ENCODE measurements around the gene GDI2.
A peak's percentile ranks its signal among the peaks of the same experiment; 100 is the strongest.
"Not testable (repeated sequence)": the region's sequence is repeated elsewhere in the genome, so short reads cannot be mapped to it uniquely, and the experiment has no call there.

GDI2 gene

DNA sequence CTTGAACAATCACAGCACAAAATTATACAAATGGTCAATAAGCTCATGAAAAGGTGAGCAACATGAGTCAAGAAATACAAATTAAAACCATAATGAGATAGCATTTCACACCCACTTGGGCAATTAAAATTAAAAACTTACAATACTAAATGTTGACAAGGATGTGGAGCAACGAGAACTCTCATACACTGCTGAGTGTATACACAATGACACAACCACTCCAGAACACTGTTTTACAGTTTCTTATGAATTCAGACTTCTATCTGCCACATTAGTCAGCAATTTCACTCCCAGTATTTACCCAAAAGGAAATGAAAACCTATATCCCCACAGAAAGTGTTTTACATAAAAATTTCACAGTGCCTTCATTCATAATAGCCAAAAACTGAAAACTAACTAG is 31.1 kb downstream of the GDI2 start:
- no peak for DNase-seq (ENCODE audit: low read depth in 2 of 2)

DNA sequence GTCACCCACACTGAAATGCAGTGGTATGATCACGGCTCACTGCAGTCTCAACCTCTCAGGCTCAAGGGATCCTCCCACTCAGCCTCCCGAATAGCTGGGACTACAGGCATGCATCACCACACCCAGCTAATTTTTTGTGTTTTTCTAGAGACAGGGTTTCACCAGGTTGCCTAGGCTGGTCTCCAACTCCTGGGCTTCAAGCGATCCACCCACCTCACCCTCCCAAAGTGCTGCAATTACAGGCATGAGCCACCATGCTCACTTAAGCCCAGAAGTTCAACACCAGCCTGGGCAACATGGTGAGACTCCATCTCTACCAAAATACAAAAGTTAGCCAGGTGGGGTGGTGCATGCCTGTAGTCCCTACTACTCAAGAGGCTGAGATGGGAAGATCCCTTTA is 33.5 kb downstream of the GDI2 start:
- DNase-seq (ENCODE audit: low read depth in 2 of 2), result no peak

DNA sequence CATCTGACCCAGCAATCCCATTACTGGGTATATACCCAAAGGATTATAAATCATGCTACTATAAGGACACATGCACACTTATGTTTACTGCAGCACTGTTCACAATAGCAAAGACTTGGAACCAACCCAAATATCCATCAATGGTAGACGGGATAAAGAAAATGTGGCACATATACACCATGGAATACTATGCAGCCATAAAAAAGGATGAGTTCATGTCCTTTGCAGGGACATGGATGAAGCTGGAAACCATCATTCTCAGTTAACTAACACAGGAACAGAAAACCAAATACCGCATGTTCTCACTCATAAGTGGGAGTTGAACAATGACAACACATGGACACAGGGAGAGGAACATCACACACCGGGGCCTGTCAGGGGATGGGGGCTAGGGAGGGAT is 35.5 kb downstream of the GDI2 start:
- not testable (repeated sequence) for DNase-seq (ENCODE audit: low read depth in 2 of 2)

DNA sequence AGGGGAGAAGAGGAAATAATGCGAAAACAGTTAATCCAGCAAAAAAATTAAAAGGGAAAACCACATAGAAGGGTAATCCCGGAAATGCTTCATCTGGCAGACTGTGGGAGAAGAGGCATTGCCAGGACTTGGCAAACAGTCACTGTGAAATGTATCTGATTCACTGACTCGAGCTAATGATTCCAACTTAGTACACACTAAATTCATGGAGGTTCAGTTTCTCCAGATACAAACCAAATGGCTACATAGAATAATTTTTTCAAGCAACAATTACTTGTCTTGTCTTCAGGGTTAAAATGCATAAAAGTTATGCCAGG is 36.4 kb downstream of the GDI2 start:
- DNase-seq (ENCODE audit: low read depth in 2 of 2), result no peak

DNA sequence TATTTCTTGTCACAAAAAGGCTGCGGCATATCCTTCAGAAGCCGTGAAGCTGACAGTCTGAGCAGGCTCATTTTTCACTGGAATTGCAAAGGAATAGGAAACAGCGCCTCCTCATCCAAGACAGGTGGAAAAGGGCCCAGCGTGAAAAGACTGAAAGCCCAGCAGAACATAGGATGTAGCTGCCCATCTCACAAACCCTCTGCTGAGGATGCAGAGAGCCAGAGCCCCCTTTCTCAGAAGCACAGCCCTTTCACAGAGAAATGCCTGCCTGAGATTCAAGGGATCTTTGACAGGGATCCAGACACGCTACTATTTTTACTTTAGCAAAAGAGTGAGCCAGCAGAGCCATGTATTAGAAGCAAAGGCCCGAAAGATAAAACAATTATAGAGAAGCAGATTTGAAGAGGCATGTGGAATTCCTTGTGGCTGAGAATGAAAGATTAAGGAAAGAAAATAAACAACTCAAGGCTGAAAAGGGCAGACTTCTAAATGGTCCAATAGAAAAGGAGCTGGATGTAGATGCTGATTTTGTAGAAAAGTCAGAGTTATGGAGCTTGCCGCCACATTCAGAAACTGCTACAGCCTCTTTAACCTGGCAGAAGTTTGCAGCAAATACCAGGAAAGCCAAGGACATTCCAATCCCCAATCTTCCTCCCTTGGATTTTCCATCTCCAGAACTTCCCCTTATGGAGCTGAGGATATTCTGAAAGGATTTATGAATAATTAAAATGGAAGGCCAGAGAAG is 36.9 kb downstream of the GDI2 start:
- DNase-seq (ENCODE audit: low read depth in 2 of 2), result no peak

DNA sequence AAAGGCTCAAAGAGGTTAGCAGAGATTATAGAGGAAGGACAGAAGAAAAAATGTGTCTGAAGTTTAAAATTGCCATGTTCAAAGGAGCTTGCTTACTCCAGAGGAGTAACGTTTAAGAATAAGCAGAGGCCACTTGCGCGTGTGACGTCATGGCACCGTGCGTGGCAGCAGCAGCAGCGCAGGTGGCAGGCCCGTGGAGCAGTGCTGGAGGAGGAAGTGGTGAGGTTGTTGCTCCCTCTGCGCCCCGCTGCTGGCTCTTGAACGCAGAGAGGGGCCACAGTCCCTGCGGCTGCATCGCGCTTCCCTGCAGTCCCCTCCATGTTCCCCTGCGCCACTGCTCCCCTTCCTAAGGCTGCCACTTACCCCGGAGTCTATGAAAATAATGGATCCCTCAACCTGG is 37.5 kb downstream of the GDI2 start:
- peak; percentile 54 to 56 for DNase-seq (ENCODE audit: low read depth in 2 of 2)

DNA sequence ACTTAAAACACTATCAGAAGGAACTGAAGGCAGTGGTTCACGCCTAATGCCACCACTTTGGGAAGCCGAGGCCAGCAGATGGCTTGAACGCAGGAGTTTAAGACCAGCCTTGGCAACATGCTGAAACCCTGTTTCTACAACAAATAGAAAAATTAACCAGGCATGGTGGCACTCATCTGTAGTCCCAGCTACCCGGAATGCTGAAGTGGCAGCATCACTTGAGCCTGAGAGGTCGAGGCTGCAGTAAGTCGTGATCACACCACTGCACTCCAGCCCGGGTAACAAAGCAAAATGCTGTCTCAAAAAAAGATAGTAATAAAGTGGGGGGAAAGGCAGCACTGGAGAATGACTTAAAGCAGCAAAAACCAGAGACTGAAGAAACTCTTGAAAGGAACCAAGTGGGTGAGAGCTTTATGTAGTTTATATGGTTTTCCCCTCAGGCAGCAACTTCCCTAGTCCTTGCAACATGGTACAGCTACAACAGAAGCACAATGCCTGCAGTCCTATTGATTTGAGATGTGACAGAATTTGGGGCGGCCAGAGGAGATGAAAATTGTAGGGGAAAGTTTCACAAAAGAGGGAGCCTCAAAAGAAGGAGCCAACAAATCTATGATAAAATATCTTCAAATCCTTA is 38.1 kb downstream of the GDI2 start:
- DNase-seq (ENCODE audit: low read depth in 2 of 2), result no peak

DNA sequence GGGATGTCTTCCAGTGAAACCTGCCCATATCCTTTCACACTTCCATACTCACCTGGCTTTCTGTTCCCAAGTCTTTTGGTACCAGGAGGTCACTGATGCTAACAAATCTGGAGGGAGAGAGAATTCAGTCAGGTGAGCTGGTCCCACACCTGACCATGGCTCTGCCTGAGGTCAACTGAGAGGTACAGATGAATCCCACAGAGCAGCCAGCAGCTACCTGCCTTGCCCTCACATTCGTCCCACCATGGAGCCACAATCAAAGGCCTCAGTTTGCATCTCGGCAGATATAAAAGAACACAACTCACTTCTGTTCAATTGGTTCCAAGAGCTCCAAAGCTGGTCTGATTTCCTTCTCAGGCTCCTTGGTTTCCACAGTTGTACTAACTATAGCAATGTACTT is 47.0 kb downstream of the GDI2 start:
- no peak for DNase-seq (ENCODE audit: low read depth in 2 of 2)

DNA sequence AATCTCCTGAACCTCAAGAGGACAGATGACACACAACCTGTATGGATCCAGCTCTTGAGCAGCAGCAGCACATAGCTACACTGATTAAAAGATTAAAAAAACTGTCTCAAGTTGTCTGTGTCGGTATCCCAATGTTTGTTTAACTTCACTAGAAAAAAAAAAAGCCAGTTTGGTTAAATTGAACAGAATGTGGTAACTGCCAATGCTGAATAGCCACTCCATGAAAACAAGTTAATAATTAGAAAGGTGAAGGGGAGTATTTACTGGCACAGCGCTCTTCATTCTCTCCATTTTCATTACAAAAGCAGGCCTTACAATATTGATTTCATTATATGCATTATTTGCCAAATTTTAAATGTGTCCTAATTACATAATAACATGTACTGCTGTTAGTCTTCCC is 47.6 kb downstream of the GDI2 start:
- no peak for DNase-seq (ENCODE audit: low read depth in 2 of 2)

DNA sequence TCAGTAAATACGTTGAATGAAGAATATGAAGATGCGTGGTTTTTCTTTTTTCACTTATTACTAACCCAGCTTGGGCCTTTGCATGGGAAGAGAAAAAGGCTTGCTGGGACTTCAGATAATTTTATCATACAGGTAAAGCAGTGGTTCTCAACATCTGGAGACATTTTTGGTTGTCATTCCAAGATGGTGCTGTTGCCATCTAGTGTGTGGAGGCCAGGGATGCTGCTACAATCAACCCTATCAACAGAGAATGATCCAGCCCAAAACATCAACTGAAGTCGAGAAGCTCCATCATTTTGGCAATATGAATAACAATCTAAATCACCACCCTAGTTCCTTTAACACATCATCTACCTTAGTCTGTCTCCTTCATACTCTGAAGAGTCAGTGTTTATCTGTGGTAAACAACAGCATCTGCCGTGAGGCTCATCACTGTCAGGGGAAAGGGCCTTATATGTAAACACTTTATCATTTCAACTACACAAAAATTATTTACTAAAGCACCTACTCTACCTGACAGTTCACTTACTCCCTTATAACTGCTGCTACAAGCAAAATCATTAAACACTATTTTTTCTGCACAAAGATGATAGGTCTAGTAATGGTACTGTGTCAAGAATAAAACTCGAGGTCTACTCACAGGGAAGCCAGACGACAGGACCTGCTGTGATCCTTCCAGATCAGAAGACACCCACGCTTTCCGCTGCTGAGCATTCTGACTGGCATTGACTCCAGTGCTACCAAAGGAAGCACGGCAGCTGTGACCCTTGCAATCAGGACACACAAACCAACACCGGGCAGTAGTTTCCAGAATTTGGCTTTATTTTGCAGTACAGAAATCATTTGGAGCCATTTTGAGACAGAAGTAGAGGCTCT is 48.6 kb downstream of the GDI2 start:
- no peak for DNase-seq (ENCODE audit: low read depth in 2 of 2)

DNA sequence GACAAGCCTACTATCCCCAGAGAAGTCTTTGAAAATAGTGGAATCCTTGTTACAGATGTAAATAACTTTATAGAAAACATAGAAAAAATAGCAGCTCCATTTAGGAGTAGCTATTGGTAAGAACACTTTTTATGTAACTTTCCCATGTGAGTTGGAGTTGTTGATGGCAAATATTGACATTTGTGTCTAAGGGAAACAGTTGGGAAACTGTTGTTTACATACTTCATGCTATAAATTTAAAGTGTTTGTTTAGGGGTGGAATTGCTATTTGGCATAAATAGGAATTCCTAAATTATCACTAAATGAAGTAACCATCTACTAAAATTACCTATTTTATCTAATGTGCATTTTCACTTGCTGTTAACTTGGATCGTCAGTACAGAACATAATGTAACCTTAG is 50.7 kb downstream of the GDI2 start:
- no peak for DNase-seq (ENCODE audit: low read depth in 2 of 2)

DNA sequence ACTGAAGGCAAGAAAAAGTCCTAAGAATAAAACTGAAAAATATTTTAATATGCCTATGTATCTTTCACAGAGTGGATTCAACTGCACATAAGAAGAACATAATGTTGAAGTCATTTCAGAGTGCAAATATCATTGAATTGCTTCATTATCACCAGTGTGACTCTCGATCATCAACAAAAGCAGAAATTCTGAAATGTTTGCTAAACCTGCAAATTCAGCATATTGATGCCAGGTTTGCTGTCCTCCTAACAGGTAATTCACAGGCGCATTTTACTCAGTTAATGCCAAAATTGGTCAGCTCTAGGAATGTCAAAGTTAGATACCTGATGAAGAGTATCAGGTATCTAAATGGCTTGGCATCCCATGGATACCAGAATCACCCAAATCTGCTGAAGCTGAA is 52.0 kb downstream of the GDI2 start:
- no peak for DNase-seq (ENCODE audit: low read depth in 2 of 2)

DNA sequence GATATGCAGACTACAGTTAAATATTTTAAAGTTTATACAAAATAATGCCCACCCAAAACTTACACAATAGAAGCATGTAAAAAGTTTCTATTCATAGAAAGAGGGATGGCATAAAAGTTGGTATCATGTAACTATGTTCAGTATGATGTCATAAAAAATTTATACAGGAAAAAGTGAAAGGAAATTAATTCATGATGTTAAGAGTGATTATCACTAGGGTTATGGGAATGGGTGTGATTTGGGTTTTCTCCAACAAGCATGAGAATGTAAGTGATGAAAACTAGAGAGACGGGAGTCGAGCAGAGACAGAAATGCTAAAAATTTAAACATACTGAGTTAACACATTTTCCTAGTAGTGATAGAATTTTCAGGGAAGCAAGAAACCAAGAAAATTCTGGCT is 52.7 kb downstream of the GDI2 start:
- DNase-seq (ENCODE audit: low read depth in 2 of 2), result no peak

DNA sequence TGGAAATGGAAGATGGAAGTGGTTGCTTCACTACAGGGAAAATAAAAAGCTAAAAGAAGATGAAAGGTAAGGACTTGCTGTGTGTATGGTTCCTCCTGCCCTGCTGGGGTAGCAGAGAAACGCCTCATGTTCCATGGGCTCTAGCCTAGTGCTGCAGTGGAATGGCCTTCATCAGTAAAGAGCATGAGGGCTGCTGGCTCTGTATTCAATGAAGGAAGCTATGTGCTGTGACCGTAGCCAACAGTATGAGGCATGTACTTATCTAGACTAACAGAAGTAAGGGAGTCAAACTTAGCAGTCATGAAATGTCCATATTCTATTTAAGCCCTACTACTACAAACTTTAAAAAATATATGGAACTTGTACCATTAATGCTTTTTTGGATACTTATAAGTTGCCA is 54.3 kb downstream of the GDI2 start:
- no peak for DNase-seq (ENCODE audit: low read depth in 2 of 2)

DNA sequence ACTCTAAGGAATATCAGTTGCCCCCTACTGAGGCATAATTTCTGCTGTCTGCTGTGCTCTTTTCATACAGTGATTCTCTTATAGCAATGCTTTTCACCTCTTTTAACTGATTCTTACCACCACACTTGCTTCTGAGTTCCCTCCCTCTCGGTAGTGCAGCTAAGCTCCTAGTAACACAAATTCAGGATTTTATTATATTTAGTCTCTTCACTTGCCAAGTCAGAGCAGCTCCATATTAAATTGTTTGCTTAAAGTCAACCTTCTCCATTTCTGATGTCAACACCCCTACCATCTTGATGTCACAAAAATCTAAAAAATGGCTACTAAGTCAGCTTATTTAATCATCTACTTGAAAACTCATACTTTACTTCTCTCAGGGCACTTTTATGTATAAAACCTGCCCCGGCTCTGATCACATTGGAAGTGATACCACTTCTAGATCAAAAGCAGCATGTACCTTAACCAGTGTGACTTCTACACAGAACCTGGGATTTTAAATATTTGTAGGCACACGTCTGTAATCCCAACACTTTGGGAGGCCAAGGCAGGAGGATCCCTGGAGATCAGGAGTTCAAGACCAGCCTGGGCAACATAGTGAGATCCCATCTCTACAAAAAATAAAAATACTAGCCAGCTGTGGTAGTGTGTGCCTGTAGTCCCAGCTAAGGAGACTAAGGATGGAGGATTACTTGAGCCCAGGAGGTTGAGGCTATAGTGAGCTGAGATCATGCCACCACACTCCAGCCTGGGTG is 55.3 kb downstream of the GDI2 start:
- no peak for DNase-seq (ENCODE audit: low read depth in 2 of 2)

DNA sequence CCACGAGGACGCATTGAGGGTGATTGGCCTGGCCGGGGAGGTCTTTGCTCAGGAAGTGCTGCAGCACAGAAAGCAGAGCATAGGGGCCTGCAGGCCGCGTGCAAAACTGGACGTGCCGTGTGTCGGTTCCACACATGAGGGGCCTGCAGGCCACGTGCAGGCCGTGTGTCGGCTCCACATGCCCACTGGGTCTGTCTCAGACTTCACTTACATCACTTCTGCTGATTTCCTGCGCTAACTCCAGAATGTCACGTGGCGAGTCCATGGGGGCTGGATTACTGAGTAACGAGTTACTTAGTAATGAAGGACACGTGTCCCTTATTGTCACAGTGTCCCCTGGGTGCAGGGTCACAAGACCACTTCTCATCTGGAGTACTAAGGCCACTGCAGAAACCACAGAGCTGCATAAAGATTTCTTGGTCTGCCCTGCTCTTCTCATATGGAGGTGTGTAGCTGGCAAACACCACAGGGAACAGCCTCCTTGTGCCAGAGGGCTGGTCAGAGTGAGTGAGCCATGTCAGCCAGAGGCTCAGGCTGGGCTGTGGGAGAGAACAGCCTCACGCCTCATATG is 60.8 kb downstream of the GDI2 start:
- DNase-seq (ENCODE audit: low read depth in 2 of 2), result no peak

DNA sequence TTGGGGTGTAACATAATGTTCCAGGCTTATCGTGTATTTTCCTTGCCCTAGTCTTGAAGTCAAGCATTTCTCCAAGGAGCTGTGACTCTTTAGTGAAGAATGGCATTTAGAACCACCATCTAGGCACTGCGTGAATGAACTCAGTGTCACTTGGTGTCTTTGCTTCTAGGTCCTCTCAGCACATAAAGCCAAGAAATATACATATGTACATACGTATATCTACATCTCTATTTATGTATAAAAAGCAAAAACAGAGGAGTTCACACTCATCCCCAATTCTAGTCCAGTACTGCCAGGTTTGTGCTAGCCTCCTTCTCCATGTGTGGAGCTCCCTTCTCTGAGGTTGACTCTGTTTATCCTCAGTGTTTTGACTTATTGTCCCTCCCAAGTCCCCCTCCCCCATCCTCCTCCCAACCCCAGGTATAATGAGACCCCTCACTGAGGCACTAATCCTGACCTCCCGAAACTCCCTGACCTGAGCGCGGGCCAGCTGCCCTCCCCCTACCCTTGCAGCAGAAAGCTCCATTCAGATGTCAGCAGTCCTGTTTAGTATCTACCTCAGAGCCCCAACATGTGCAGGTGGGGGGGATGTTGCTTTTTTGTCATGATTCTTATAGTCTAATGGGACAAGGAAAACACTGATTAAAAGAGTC is 61.5 kb downstream of the GDI2 start:
- no peak for DNase-seq (ENCODE audit: low read depth in 2 of 2)

DNA sequence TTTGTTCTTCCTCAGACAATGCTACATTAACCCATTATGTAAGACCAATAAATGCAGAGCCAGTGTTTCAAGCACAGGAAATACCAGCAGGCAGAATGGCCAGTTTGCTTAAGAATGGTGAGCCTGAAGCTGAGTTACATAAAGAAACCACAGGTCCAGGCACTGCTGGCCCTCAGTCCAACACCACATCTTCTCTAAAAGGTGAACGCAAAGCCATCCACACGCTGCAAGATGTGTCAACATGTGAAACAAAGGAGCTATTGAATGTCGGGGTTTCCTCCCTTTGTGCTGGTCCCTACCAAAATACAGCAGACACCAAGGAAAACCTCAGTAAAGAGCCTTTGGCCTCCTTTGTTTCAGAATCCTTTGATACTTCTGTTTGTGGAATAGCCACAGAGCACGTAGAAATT is 64.8 kb downstream of the GDI2 start:
- DNase-seq (ENCODE audit: low read depth in 2 of 2), result no peak

DNA sequence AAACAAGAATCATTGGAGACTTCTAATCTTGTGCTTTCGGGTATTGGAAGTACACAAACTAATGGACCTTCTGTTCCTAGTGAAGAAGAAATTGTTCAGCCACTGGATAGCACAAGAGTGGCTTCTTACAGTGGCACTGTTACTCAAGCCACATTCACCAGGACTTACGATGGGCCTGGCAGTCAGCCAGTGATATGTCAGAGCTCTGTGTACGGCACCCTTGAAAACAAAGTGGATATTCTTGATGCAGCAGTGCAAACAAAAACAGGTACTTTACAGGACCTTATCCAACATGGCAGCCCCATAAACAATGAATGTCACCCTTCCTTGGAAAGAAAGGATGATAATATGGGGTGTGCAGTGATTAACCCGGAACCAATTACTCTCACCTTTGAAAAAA is 67.0 kb downstream of the GDI2 start:
- DNase-seq (ENCODE audit: low read depth in 2 of 2), result no peak

DNA sequence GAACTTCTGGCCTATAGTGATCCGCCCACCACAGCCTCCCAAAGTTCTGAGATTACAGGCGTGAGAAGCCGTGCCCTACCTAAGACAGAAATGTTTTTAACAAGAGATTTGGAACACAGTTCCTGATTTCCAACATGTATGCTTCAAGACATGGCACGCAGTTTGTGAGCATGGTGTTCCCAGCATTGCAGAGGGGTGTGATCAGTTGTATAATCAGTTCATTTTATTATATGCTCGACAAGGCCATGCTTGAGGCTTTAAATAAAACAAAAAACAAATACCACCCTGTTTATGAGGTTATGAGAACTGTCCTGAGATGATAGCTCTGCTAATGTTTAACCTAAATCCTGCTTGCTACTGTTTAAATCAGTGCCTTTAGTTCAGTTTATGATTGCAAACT is 68.4 kb downstream of the GDI2 start:
- no peak for DNase-seq (ENCODE audit: low read depth in 2 of 2)

DNA sequence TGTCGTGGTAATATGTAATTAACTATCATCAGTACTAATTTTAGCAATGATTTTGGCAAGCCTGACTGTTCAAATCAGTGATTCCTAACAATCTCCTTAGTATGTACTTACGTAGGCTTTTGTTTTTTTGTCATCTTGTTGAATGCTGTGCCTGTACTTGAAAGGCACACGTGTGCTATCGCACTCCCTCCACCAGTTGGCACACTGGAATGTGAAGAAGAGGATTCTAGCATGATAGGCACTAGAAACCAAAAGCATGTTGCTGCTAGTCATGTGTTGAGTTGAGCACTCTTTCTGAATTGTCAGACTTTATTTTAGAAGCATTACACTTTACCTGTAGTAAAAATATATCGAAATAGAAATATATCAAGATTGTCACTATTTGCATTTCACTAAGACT is 69.5 kb downstream of the GDI2 start:
- no peak for DNase-seq (ENCODE audit: low read depth in 2 of 2)
